Measurements from ENCODE around the gene AIM2.

DNA sequence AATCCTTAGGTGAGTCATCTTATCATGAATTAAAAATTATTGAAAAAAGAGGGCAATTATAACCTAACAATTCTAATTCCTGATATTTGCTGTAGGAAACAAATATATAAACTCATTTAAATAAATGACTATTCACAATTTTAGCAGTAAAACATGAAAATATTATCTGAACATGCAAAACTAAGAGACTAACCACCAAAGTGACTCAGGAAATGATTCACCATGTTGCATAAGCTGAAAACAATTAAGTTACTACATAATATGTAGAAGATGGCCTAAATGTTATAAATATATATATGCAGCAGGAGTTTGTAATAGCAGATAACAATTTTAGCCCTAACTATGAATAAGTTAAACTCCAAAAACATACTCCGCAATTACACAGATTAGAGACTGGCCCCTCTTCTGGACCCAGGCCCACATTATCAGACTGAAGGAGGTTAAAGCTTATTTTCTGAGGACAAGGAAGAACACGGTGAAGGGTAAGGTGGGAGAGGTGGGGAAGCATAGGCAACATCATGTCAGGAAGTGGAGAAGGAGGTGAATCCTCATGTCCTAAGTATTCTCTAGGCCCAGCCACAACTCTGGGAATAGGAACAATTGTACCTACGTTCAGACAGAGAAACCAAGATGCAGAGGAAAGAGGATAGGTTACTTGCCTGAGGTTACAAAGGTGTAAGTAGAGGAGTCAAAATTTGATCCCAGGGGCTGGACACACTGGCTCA lies 15.6 kb upstream of the AIM2 start:
- TF ChIP-seq, protein P1, sequence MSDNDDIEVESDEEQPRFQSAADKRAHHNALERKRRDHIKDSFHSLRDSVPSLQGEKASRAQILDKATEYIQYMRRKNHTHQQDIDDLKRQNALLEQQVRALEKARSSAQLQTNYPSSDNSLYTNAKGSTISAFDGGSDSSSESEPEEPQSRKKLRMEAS (IDR thresholded peaks at IDR 0.05; ENCODE audit: low read depth) = no peak
- TF ChIP-seq, protein P2, sequence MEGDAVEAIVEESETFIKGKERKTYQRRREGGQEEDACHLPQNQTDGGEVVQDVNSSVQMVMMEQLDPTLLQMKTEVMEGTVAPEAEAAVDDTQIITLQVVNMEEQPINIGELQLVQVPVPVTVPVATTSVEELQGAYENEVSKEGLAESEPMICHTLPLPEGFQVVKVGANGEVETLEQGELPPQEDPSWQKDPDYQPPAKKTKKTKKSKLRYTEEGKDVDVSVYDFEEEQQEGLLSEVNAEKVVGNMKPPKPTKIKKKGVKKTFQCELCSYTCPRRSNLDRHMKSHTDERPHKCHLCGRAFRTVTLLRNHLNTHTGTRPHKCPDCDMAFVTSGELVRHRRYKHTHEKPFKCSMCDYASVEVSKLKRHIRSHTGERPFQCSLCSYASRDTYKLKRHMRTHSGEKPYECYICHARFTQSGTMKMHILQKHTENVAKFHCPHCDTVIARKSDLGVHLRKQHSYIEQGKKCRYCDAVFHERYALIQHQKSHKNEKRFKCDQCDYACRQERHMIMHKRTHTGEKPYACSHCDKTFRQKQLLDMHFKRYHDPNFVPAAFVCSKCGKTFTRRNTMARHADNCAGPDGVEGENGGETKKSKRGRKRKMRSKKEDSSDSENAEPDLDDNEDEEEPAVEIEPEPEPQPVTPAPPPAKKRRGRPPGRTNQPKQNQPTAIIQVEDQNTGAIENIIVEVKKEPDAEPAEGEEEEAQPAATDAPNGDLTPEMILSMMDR (IDR thresholded peaks at IDR 0.05) = no peak
- TF ChIP-seq FOSL2 (IDR thresholded peaks at IDR 0.05; ENCODE audit: borderline replicate concordance, low read depth) (peak; percentile 88), SMC3 (IDR thresholded peaks at IDR 0.05; ENCODE audit: low read depth, low read length) (no peak), REST (IDR thresholded peaks at IDR 0.05; ENCODE audit: low read depth, low read length) (no peak), ZBTB33 (IDR thresholded peaks at IDR 0.05; ENCODE audit: borderline replicate concordance, low read depth) (no peak), EP300 (IDR thresholded peaks at IDR 0.05; ENCODE audit: borderline replicate concordance in 1 of 2, low read depth in 1 of 2, low read length in 1 of 2) (peak in 1 of 2 experiments; percentile 55; a peak in 2 of 4 replicates)

Data from SK-N-SH (cell line).